Stimulated activated CD8-positive, alpha-beta memory T cell treated with anti-CD3 and anti-CD28 coated beads, Interleukin-15, amount 100 ng/mL, for 24 hours (primary cell): Measurements from ENCODE around the gene RASL10A.
"Not testable (repeated sequence)": the region's sequence is repeated elsewhere in the genome, so short reads cannot be mapped to it uniquely, and the experiment has no call there.

Experiments
- DNase-seq: peaks from one replicate; pipeline ENCODE4 v3.0.0-alpha.2; 2020; ENCODE audit warnings: low read depth

The RASL10A gene

GRCh38 chr22:29315286-29316140 lies at the start of gene RASL10A:
RASL10A (minus strand) TSS chr22:29315697; CDS start chr22:29315246, 451 bp downstream.
- DNase-seq, result no peak

- no peak for DNase-seq
Observed at GRCh38 chr22:29359469-29359868, 44.0 kb upstream of the RASL10A start.

- DNase-seq, result not testable (repeated sequence)
Observed at GRCh38 chr22:29357193-29357890, 41.8 kb upstream of the RASL10A start.

GRCh38 chr22:29353860-29354259 lies 38.4 kb upstream of the RASL10A start:
- no peak for DNase-seq

- no peak for DNase-seq
Observed at GRCh38 chr22:29353286-29353685, 37.8 kb upstream of the RASL10A start.

GRCh38 chr22:29352778-29353177 lies 37.3 kb upstream of the RASL10A start:
- DNase-seq, result no peak

GRCh38 chr22:29351891-29352290 lies 36.4 kb upstream of the RASL10A start:
- no peak for DNase-seq

GRCh38 chr22:29351042-29351441 lies 35.5 kb upstream of the RASL10A start:
- DNase-seq, result no peak

- no peak for DNase-seq
Observed at GRCh38 chr22:29348956-29349355, 33.5 kb upstream of the RASL10A start.

- no peak for DNase-seq
Observed at GRCh38 chr22:29348041-29348440, 32.5 kb upstream of the RASL10A start.

- no peak for DNase-seq
Observed at GRCh38 chr22:29346659-29347058, 31.2 kb upstream of the RASL10A start.

GRCh38 chr22:29345932-29346331 lies 30.4 kb upstream of the RASL10A start:
- no peak for DNase-seq

- not testable (repeated sequence) for DNase-seq
Observed at GRCh38 chr22:29344889-29345288, 29.4 kb upstream of the RASL10A start.

GRCh38 chr22:29344137-29344536 lies 28.6 kb upstream of the RASL10A start:
- DNase-seq, result no peak

- DNase-seq, result no peak
Observed at GRCh38 chr22:29343313-29343805, 27.9 kb upstream of the RASL10A start.

GRCh38 chr22:29342577-29343312 lies 27.2 kb upstream of the RASL10A start:
- DNase-seq, result no peak

- DNase-seq, result no peak
Observed at GRCh38 chr22:29342177-29342576, 26.7 kb upstream of the RASL10A start.

- no peak for DNase-seq
Observed at GRCh38 chr22:29341849-29342127, 26.3 kb upstream of the RASL10A start.

GRCh38 chr22:29341056-29341848 lies 25.8 kb upstream of the RASL10A start:
- DNase-seq, result no peak

- DNase-seq, result no peak
Observed at GRCh38 chr22:29340566-29340965, 25.1 kb upstream of the RASL10A start.

GRCh38 chr22:29339381-29340235 lies 24.1 kb upstream of the RASL10A start:
- no peak for DNase-seq
